Measurements from ENCODE around the gene ENOSF1. TPM values are rescaled to one million over a fixed set of nuclear protein-coding genes. Genes with fewer than 3 reads are reported as not detected.

Gene ENOSF1
- total and polyA plus RNA-seq, 2 of the 4 experiments (the other 2 are of a cell fraction), result 12.2 to 12.6 TPM

- Histone ChIP-seq H3K36me3 (ENCODE audit: control insufficient read depth, insufficient read depth, low read length) (peaks cover 19% of the 10 kb centered on the region), H3K4ac (ENCODE audit: low read depth, low read length) (no peak overlapping the region), H2AK9ac (replicated peaks; ENCODE audit: low read depth, low read length, poor library complexity) (peak overlapping the region; percentile 25), H2BK20ac (ENCODE audit: low read depth, low read length) (no peak overlapping the region), H2AK5ac (ENCODE audit: low read depth, low read length) (no peak overlapping the region), H3K9me1 (ENCODE audit: insufficient read depth, low read length) (peaks cover 7% of the 10 kb centered on the region), H3K4me3 (ENCODE audit: insufficient read depth, low read depth, low read length) (no peak overlapping the region), H4K8ac (ENCODE audit: low read depth in 2 of 2, low read length in 2 of 2) (no peak overlapping the region), H3K27me3 (ENCODE audit: control insufficient read depth, insufficient read depth, low read length) (no peaks in the 10 kb centered on the region), H3K9ac (ENCODE audit: low read depth, low read length) (no peak overlapping the region), H3K79me1 (ENCODE audit: low read depth in 1 of 2, low read length in 2 of 2) (no peaks in the 10 kb centered on the region), H4K5ac (ENCODE audit: low read depth, low read length) (no peak overlapping the region), H2AFZ (replicated peaks; ENCODE audit: low read length, poor library complexity) (peak overlapping the region; percentile 19), H3K27ac (ENCODE audit: insufficient read depth, low read length) (no peak overlapping the region), H2BK15ac (ENCODE audit: low read depth, low read length) (no peak overlapping the region), H3K14ac (replicated peaks; ENCODE audit: low read depth, low read length) (no peak overlapping the region), H4K20me1 (ENCODE audit: insufficient read depth, low read length) (no peaks in the 10 kb centered on the region; the same call in 1 of the 2 replicates), H3K4me1 (ENCODE audit: control insufficient read depth, insufficient read depth, low read length) (no peaks in the 10 kb centered on the region), H3K4me2 (ENCODE audit: low read depth, low read length) (no peak overlapping the region), H2BK120ac (ENCODE audit: low read depth, low read length) (no peak overlapping the region), H4K91ac (ENCODE audit: insufficient read depth, low read depth, low read length) (no peak overlapping the region), H2BK5ac (ENCODE audit: low read depth, low read length, poor library complexity, severe bottlenecking) (no peak overlapping the region), H3K9me3 (ENCODE audit: control insufficient read depth, insufficient read depth, low read length) (no peaks in the 10 kb centered on the region), H3K18ac (ENCODE audit: low read depth, low read length) (no peak overlapping the region), H3K56ac (ENCODE audit: extremely low read depth, insufficient read depth, low read length) (no peak overlapping the region), H3K23ac (ENCODE audit: low read depth, low read length) (no peak overlapping the region)
- DNase-seq (peak; percentile 23), ATAC-seq (ENCODE audit: low read depth) (peak; percentile 60; the same call in 1 of the 2 replicates)
- TF ChIP-seq MAFK (IDR thresholded peaks at IDR 0.05; ENCODE audit: low read depth, low read length) (no peak), BHLHE40 (IDR thresholded peaks at IDR 0.05; ENCODE audit: low read depth, low read length) (no peak), CHD1 (IDR thresholded peaks at IDR 0.05; ENCODE audit: low read depth, low read length) (no peak), POLR2A (IDR thresholded peaks at IDR 0.05; ENCODE audit: low read depth, low read length) (no peak), USF2 (IDR thresholded peaks at IDR 0.05; ENCODE audit: low read depth, low read length) (no peak), RFX5 (IDR thresholded peaks at IDR 0.05; ENCODE audit: low read depth, low read length) (no peak), RAD21 (IDR thresholded peaks at IDR 0.05; ENCODE audit: low read length) (no peak), MXI1 (IDR thresholded peaks at IDR 0.05; ENCODE audit: borderline replicate concordance, low read depth, low read length) (no peak), SMC3 (IDR thresholded peaks at IDR 0.05; ENCODE audit: low read depth, low read length) (no peak), RCOR1 (IDR thresholded peaks at IDR 0.05; ENCODE audit: insufficient replicate concordance, low read length) (no peak)
- dilution Hi-C loops (cut with HindIII; ENCODE audit: low sequenced_read_pairs, unreplicated experiment) (no loop called here), in situ Hi-C loops (cut with MboI; ENCODE audit: low sequenced_read_pairs) (no loop called here), intact Hi-C loops (cut with micrococcal nuclease) (no loop called here)
- ChIA-PET POLR2A (ENCODE audit: unreplicated experiment) (interaction anchor here (0.6 kb wide), 1 partner anchor 21 kb away, joined by 4 read pairs; no protein-coding TSS in a partner anchor), CTCF (no interaction called here)
- no TSS peak for BruUV-seq (replicated peaks)
- WGBS, 2 experiments (ENCODE audit: extremely low coverage in 2 of 2, insufficient read length in 1 of 2), result 94% methylated on average over 2 of the region's 11 CpGs; no CpG with 5 or more reads in 1 of the 2 experiments
These were observed 25.9 kb downstream of the ENOSF1 start for GRCh38 chr18:686339-687111.
